Measurements from ENCODE around the gene PDE6H.

- no peak for TF ChIP-seq POLR2A (IDR thresholded peaks at IDR 0.05)
- TF ChIP-seq CTCF (IDR thresholded peaks at IDR 0.05): no peak
Observed at GRCh38 chr12:14997998-14998397, 25.2 kb downstream of the PDE6H start.

Measured in heart left ventricle (tissue), 13 donors.